A549 (cell line): ENCODE measurements around the gene DOK6. TPM values are rescaled to one million over a fixed set of nuclear protein-coding genes. Genes with fewer than 3 reads are reported as not detected.

ENCODE experiments used
- ATAC-seq, 2 experiments: fragments of 200-7000 bp in 1 of 2; fragments of >200 bp in 1 of 2; cut with Nextera tagmentation in 1 of 2; cut with Tn5 transposase in 1 of 2; 3 replicates each; pipeline versions ENCODE4 v1.8.0 to v1.9.1; 2018 to 2020; ENCODE audit warnings: mild to moderate bottlenecking in 1 of 2, moderate library complexity in 1 of 2
- CTCF ChIA-PET: fragments of 300-600 bp; sonication (Branson Sonifier 250); formaldehyde crosslinking; extraction: SDS; loops from one replicate; lab custom pipeline; 2021; ENCODE audit warnings: antibody characterized with exemption, inconsistent platforms; lab: Yijun Ruan, JAX
- POLR2A ChIA-PET: fragments of 350-600 bp; formaldehyde crosslinking; extraction: SDS; loops from one replicate; lab custom pipeline; 2021; ENCODE audit warnings: antibody characterized with exemption, inconsistent platforms; lab: Yijun Ruan, JAX
- DNase-seq, 2 experiments: peaks; one replicate each; pipeline versions ENCODE4 v3.0.0 to v3.0.0-alpha.2; 2011 to 2016; ENCODE audit warnings: low read depth in 1 of 2, low spot score in 1 of 2
- FAIRE-seq: peaks from 2 replicates; lab custom pipeline; 2011; peaks lifted over from hg19 to GRCh38; lab: Jason Lieb, UNC
- H3K27ac ChIP-seq, 2 experiments: fragments of >200 bp; sonication (Bioruptor Twin); formaldehyde crosslinking; 3 replicates each; pipeline ENCODE4 v1.5.1; 2016 to 2017
- H3K4me1 ChIP-seq: fragments of >200 bp; sonication (Bioruptor Twin); formaldehyde crosslinking; 3 replicates; pipeline ENCODE4 v1.6.1; 2016
- H3K4me2 ChIP-seq: fragments of >200 bp; sonication (Bioruptor Twin); formaldehyde crosslinking; 3 replicates; pipeline ENCODE4 v1.6.1; 2016
- H3K4me3 ChIP-seq: fragments of >200 bp; sonication (Bioruptor Twin); formaldehyde crosslinking; 3 replicates; pipeline ENCODE4 v1.5.1; 2016
- H3K9me3 ChIP-seq: fragments of >200 bp; sonication (Bioruptor Twin); formaldehyde crosslinking; 3 replicates; pipeline ENCODE4 v1.6.1; 2016
- BHLHE40 ChIP-seq: IDR thresholded peaks from 2 replicates; pipeline ENCODE4 v1.6.1; 2012; ENCODE audit warnings: low read depth, low read length, inconsistent platforms
- CBX2 ChIP-seq: fragments of 200-600 bp; sonication (generic); IDR thresholded peaks from 2 replicates; pipeline ENCODE4 v1.6.1; 2016; ENCODE audit warnings: low read depth, mild to moderate bottlenecking, borderline replicate concordance
- CBX8 ChIP-seq: fragments of 200-600 bp; sonication (generic); IDR thresholded peaks from 2 replicates; pipeline ENCODE4 v1.6.1; 2016
- EP300 ChIP-seq, 2 experiments: fragments of >200 bp; sonication (Bioruptor Twin); formaldehyde crosslinking; IDR thresholded peaks; 2 replicates in 1 of 2; 3 replicates in 1 of 2; pipeline ENCODE4 v1.6.1; 2016 to 2017
- ESRRA ChIP-seq: fragments of 150-350 bp; IDR thresholded peaks from 2 replicates; pipeline ENCODE4 v1.6.1; 2014; ENCODE audit warnings: mild to moderate bottlenecking, low read length, borderline replicate concordance
- FOSB ChIP-seq: fragments of 250-450 bp; sonication (Bioruptor Pico); IDR thresholded peaks from 2 replicates; pipeline ENCODE4 v1.5.0; 2020; ENCODE audit warnings: mild to moderate bottlenecking, moderate library complexity
- FOXS1 ChIP-seq: fragments of 250-450 bp; sonication (Bioruptor Pico); IDR thresholded peaks from 2 replicates; pipeline ENCODE4 v1.5.0; 2020; ENCODE audit warnings: mild to moderate bottlenecking, moderate library complexity
- HOXA7 ChIP-seq: fragments of 250-450 bp; sonication (Bioruptor Pico); IDR thresholded peaks from 2 replicates; pipeline ENCODE4 v1.5.0; 2020; ENCODE audit warnings: mild to moderate bottlenecking, moderate library complexity
- HOXB13 ChIP-seq: fragments of 250-450 bp; sonication (Bioruptor Pico); IDR thresholded peaks from 2 replicates; pipeline ENCODE4 v1.5.0; 2020; ENCODE audit warnings: low read depth, mild to moderate bottlenecking, moderate library complexity
- KDM1A ChIP-seq: fragments of 200-600 bp; sonication (generic); IDR thresholded peaks from 2 replicates; pipeline ENCODE4 v1.6.1; 2016; ENCODE audit warnings: low read depth, mild to moderate bottlenecking
- KDM5A ChIP-seq: fragments of 200-600 bp; sonication (generic); IDR thresholded peaks from 2 replicates; pipeline ENCODE4 v1.6.1; 2016; ENCODE audit warnings: antibody characterized with exemption, mild to moderate bottlenecking
- MAFK ChIP-seq: fragments of 450-650 bp; IDR thresholded peaks from 2 replicates; pipeline ENCODE4 v1.6.1; 2014; ENCODE audit not compliant: partially characterized antibody
- MAZ ChIP-seq: fragments of 150-350 bp; IDR thresholded peaks from 2 replicates; pipeline ENCODE4 v1.6.1; 2014; ENCODE audit warnings: antibody characterized with exemption, low read depth, low read length, borderline replicate concordance
- RAD21 ChIP-seq, 2 experiments: fragments of >200 bp in 1 of 2; sonication (Bioruptor Twin) in 1 of 2; formaldehyde crosslinking in 1 of 2; IDR thresholded peaks in 1 of 2; conservative IDR thresholded peaks in 1 of 2; 2 replicates in 1 of 2; 3 replicates in 1 of 2; pipeline ENCODE4 v1.6.1; 2012 to 2018; ENCODE audit warnings: inconsistent platforms in 1 of 2
- RCOR1 ChIP-seq: fragments of 150-350 bp; IDR thresholded peaks from 2 replicates; pipeline ENCODE4 v1.6.1; 2014; ENCODE audit warnings: antibody characterized with exemption, low read length, low read depth
- RFX5 ChIP-seq: fragments of 450-650 bp; IDR thresholded peaks from 2 replicates; pipeline ENCODE4 v1.7.1; 2014; ENCODE audit warnings: antibody characterized with exemption, mild to moderate bottlenecking, moderate library complexity
- SREBF2 ChIP-seq: fragments of 450-650 bp; IDR thresholded peaks from 2 replicates; pipeline ENCODE4 v1.6.1; 2014; ENCODE audit warnings: mild to moderate bottlenecking, moderate library complexity
- ZNF302 ChIP-seq: fragments of 250-450 bp; sonication (Bioruptor Pico); IDR thresholded peaks from 2 replicates; pipeline ENCODE4 v1.9.0; 2021; ENCODE audit warnings: inconsistent platforms, mild to moderate bottlenecking, moderate library complexity
- ZSCAN20 ChIP-seq: fragments of 250-450 bp; sonication (Bioruptor Pico); IDR thresholded peaks from 2 replicates; pipeline ENCODE4 v1.8.0; 2022; ENCODE audit warnings: mild to moderate bottlenecking, moderate library complexity
- WGBS: methylation state at CpG from one replicate; pipeline ENCODE4 v1.1.6; 2017; ENCODE audit errors: missing lambda C conversion rate; 5-methylcytosine and 5-hydroxymethylcytosine counted together
- polyA plus RNA-seq, 4 experiments: library from polyadenylated mRNA; depleted of rRNA in 3 of 4; stranded (reverse); fragments of >200 nt; fragmentation: RNase III in 1 of 4; extraction: RNeasy Plus Mini Kit Qiagen cat#74134 plus additional on column Dnase treatment in 1 of 4; gene quantifications; 2 replicates in 3 of 4; 3 replicates in 1 of 4; pipeline ENCODE4 v1.2.3, GENCODE V29; 2011 to 2017
- TF ChIP-seq, protein P1 (sequence below): fragments of >200 bp; sonication (Bioruptor Twin); formaldehyde crosslinking; IDR thresholded peaks from 3 replicates; pipeline ENCODE4 v1.5.1; 2016
- TF ChIP-seq, protein P2 (sequence below): fragments of >200 bp; sonication (Bioruptor Twin); formaldehyde crosslinking; IDR thresholded peaks from 3 replicates; pipeline ENCODE4 v1.6.1; 2016
- TF ChIP-seq, protein P3 (sequence below): IDR thresholded peaks from 2 replicates; pipeline ENCODE4 v1.6.1; 2012; ENCODE audit warnings: low read depth, borderline replicate concordance
- TF ChIP-seq, protein P4 (sequence below): IDR thresholded peaks from 2 replicates; pipeline ENCODE4 v1.6.1; 2012

DOK6 gene
- polyA plus RNA-seq, 2 of the 4 experiments (the other 2 are of a cell fraction): not detected

DNA sequence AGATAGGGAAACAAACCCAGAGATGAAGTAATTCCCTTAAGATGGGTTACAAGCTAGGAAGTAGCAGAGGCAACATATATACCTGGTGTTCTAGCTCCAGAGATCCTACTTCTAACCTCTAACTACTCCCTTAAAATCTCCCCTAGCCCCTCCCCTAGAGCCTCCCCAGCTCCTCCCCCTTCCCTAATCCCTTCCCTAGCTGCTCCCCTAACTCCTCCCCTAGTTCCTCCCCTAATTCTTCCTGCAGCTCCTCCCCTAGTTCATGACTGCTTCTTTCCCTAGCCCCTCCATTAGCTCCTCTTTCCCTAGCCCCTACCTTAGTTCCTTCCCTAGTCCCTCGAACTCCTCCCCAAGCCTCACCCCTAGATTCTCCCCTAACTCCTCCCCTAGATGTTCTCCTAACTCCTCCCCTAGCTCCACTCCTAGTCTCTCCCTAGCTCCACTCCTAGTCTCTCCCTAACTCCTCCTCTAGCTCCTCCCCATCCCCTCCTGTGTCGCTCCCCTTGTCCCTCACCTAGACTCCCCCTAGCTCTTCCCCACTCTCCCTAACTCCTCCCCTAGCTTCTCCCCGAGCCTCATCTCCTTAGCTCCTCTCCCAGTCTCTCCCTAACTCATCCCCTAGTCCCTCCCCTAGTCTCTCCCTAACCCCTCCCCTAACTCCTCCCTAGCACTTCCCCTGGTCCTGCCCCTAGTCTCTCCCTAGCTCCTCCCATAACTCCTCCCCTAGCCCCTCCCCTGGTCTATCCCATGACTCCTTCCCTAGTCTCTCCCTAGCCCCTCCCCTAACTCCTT lies 438.1 kb downstream of the DOK6 start:
- CTCF ChIA-PET: no interaction called here
- peak overlapping the region; percentile 41; the same call in 2 of the 3 replicates for H3K4me2 ChIP-seq
- H3K9me3 ChIP-seq: no peaks in the 10 kb centered on the region
- no peak overlapping the region for H3K27ac ChIP-seq
- peak; percentile 85 to 96 for ATAC-seq
- POLR2A ChIA-PET: no interaction called here
- 10% methylated on average over 3 of the region's 3 CpGs for WGBS
- H3K4me1 ChIP-seq: no peaks in the 10 kb centered on the region
- peak; percentile 5 to 79 for DNase-seq
- TF ChIP-seq BHLHE40 (no peak), CBX2 (no peak), ZNF302 (CRISPR knock-in tag) (no peak), ESRRA (no peak), FOSB (no peak), EP300 (IDR thresholded peaks at IDR 0.05) (no peak), FOXS1 (CRISPR knock-in tag) (no peak), HOXB13 (no peak), RFX5 (no peak), HOXA7 (CRISPR knock-in tag) (no peak), MAFK (no peak), CBX8 (no peak), RAD21 (conservative IDR thresholded peaks at IDR 0.05 in 1 of 2, IDR thresholded peaks at IDR 0.05 in 1 of 2) (no peak), RCOR1 (no peak), ZSCAN20 (CRISPR knock-in tag) (no peak)
- TF ChIP-seq, protein P1, sequence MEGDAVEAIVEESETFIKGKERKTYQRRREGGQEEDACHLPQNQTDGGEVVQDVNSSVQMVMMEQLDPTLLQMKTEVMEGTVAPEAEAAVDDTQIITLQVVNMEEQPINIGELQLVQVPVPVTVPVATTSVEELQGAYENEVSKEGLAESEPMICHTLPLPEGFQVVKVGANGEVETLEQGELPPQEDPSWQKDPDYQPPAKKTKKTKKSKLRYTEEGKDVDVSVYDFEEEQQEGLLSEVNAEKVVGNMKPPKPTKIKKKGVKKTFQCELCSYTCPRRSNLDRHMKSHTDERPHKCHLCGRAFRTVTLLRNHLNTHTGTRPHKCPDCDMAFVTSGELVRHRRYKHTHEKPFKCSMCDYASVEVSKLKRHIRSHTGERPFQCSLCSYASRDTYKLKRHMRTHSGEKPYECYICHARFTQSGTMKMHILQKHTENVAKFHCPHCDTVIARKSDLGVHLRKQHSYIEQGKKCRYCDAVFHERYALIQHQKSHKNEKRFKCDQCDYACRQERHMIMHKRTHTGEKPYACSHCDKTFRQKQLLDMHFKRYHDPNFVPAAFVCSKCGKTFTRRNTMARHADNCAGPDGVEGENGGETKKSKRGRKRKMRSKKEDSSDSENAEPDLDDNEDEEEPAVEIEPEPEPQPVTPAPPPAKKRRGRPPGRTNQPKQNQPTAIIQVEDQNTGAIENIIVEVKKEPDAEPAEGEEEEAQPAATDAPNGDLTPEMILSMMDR: no peak
- TF ChIP-seq, protein P2, sequence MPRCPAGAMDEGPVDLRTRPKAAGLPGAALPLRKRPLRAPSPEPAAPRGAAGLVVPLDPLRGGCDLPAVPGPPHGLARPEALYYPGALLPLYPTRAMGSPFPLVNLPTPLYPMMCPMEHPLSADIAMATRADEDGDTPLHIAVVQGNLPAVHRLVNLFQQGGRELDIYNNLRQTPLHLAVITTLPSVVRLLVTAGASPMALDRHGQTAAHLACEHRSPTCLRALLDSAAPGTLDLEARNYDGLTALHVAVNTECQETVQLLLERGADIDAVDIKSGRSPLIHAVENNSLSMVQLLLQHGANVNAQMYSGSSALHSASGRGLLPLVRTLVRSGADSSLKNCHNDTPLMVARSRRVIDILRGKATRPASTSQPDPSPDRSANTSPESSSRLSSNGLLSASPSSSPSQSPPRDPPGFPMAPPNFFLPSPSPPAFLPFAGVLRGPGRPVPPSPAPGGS: no peak
- TF ChIP-seq, protein P3, sequence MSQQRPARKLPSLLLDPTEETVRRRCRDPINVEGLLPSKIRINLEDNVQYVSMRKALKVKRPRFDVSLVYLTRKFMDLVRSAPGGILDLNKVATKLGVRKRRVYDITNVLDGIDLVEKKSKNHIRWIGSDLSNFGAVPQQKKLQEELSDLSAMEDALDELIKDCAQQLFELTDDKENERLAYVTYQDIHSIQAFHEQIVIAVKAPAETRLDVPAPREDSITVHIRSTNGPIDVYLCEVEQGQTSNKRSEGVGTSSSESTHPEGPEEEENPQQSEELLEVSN: no peak
- no peak for FAIRE-seq
- no peak overlapping the region for H3K4me3 ChIP-seq

DNA sequence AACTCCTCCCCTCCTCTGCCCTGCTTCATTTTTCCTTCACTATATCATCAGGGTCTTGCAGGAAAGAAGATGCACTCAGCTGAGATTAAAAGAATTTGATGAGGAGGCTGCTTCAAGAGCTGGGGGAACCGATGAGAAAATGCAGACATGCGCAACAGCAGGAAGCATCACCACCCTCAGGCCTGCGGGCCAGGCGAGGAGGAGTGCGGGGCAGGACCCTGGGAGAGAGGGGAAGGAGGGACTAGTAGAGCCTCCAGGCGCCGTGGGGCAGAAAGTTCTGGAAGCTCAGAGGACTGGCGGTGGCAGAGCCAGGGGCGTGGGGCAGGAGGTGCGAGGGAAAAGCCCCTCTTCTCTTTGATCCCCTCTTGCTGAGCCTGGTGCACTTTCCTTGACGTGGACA lies 438.8 kb downstream of the DOK6 start:
- no peak overlapping the region for H3K4me2 ChIP-seq
- H3K4me3 ChIP-seq: no peak overlapping the region
- H3K4me1 ChIP-seq: no peaks in the 10 kb centered on the region
- H3K9me3 ChIP-seq: no peaks in the 10 kb centered on the region
- DNase-seq (no peak), FAIRE-seq (no peak), ATAC-seq (no peak)
- TF ChIP-seq KDM1A (no peak), FOXS1 (CRISPR knock-in tag) (no peak), SREBF2 (no peak), ESRRA (no peak), MAZ (no peak), BHLHE40 (no peak), ZNF302 (CRISPR knock-in tag) (no peak), KDM5A (no peak)
- TF ChIP-seq, protein P4, sequence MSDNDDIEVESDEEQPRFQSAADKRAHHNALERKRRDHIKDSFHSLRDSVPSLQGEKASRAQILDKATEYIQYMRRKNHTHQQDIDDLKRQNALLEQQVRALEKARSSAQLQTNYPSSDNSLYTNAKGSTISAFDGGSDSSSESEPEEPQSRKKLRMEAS: no peak
- TF ChIP-seq, protein P2: no peak
- 93% methylated on average over 9 of the region's 11 CpGs for WGBS
- H3K27ac ChIP-seq: no peak overlapping the region
- ChIA-PET POLR2A (no interaction called here), CTCF (no interaction called here)
